Tibial artery (tissue), 4 donors: ENCODE data around the gene CMKLR1.

Source experiments
- DNase-seq, 2 donors: peaks; one replicate each; pipeline ENCODE4 v3.0.0-alpha.2; 2019
- H3K27ac ChIP-seq, 2 donors: fragments of 200-600 bp; sonication (generic) in 1 of 2; 1 replicate in 1 of 2; 2 replicates in 1 of 2; pipeline ENCODE4 v1.5.1; 2018 to 2019; ENCODE audit warnings: mild to moderate bottlenecking in 1 of 2
- H3K27me3 ChIP-seq, 2 donors: fragments of 200-600 bp; sonication (generic) in 1 of 2; one replicate each; pipeline versions ENCODE4 v1.5.1 to v1.6.0; 2016 to 2019
- H3K36me3 ChIP-seq, 3 donors: fragments of 200-600 bp; sonication (generic) in 2 of 3; one replicate each; pipeline ENCODE4 v1.5.1; 2016 to 2019; ENCODE audit warnings: mild to moderate bottlenecking in 2 of 3
- H3K4me1 ChIP-seq, 4 donors: fragments of 200-600 bp; sonication (generic) in 2 of 4; 1 replicate in 3 of 4; 2 replicates in 1 of 4; pipeline ENCODE4 v1.5.1; 2016 to 2019
- H3K4me3 ChIP-seq, 2 donors: fragments of 200-600 bp; sonication (generic) in 1 of 2; 1 replicate in 1 of 2; 2 replicates in 1 of 2; pipeline ENCODE4 v1.5.1; 2018 to 2019; ENCODE audit warnings: mild to moderate bottlenecking in 2 of 2
- H3K9me3 ChIP-seq, 3 donors: fragments of 200-600 bp; sonication (generic) in 1 of 3; one replicate each; pipeline ENCODE4 v1.5.1; 2016 to 2019
- intact Hi-C: fragments of 100-400 bp; cut with DNase I; formaldehyde crosslinking; loops from one replicate; pipeline ENCODE4 v1.15.0; 2023; ENCODE audit warnings: low total_unique reads
- TF ChIP-seq, protein P1 (sequence below), 2 experiments: fragments of 200-600 bp in 1 of 2; fragments of 450-650 bp in 1 of 2; IDR thresholded peaks; one replicate each; pipeline ENCODE4 v1.5.1; 2017 to 2019; ENCODE audit warnings: antibody characterized with exemption in 2 of 2, mild to moderate bottlenecking in 1 of 2, moderate library complexity in 1 of 2

CMKLR1 gene

GRCh38 chr12:108361606-108362005, 22.5 kb upstream of the CMKLR1 start:
- Histone ChIP-seq H3K27me3 (no peaks in the 10 kb centered on the region), H3K4me3 (no peak overlapping the region), H3K4me1 (peaks cover 0 to 6% (median 0%) of the 10 kb centered on the region in 4 donors), H3K9me3 (no peaks in the 10 kb centered on the region), H3K36me3 (no peaks in the 10 kb centered on the region), H3K27ac (no peak overlapping the region)
- TF ChIP-seq, protein P1, sequence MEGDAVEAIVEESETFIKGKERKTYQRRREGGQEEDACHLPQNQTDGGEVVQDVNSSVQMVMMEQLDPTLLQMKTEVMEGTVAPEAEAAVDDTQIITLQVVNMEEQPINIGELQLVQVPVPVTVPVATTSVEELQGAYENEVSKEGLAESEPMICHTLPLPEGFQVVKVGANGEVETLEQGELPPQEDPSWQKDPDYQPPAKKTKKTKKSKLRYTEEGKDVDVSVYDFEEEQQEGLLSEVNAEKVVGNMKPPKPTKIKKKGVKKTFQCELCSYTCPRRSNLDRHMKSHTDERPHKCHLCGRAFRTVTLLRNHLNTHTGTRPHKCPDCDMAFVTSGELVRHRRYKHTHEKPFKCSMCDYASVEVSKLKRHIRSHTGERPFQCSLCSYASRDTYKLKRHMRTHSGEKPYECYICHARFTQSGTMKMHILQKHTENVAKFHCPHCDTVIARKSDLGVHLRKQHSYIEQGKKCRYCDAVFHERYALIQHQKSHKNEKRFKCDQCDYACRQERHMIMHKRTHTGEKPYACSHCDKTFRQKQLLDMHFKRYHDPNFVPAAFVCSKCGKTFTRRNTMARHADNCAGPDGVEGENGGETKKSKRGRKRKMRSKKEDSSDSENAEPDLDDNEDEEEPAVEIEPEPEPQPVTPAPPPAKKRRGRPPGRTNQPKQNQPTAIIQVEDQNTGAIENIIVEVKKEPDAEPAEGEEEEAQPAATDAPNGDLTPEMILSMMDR (IDR thresholded peaks at IDR 0.05): no peak
- intact Hi-C loops: no loop called here
- DNase-seq: peak in 1 of 2 donors; percentile 12

DNA sequence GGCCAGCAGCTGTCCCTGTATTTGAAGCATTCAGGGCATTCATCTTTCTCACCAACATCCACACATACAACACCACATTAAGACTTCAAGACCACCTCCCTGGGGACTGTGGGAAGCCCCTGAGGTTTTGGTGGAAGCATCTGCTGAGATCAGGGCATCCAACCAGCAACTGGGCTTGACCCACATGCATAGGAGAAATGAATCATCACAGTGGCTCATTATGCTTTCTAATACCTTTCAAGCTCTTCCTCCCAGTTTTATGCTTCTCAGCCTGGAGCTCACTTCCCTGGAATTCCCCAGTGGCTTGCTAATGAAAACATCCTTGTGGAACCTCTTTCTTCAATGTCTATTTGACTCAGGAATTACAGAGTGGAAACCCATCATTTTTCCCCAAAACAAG, 21.4 kb upstream of the CMKLR1 start:
- no peak overlapping the region for H3K4me3 ChIP-seq
- TF ChIP-seq, protein P1 (IDR thresholded peaks at IDR 0.05): no peak
- H3K36me3 ChIP-seq: no peaks in the 10 kb centered on the region
- intact Hi-C loops: no loop called here
- no peaks in the 10 kb centered on the region for H3K9me3 ChIP-seq
- peaks cover 0 to 6% (median 0%) of the 10 kb centered on the region in 4 donors for H3K4me1 ChIP-seq
- peak in 1 of 2 donors; percentile 11 for DNase-seq
- H3K27me3 ChIP-seq: no peaks in the 10 kb centered on the region
- no peak overlapping the region for H3K27ac ChIP-seq

DNA sequence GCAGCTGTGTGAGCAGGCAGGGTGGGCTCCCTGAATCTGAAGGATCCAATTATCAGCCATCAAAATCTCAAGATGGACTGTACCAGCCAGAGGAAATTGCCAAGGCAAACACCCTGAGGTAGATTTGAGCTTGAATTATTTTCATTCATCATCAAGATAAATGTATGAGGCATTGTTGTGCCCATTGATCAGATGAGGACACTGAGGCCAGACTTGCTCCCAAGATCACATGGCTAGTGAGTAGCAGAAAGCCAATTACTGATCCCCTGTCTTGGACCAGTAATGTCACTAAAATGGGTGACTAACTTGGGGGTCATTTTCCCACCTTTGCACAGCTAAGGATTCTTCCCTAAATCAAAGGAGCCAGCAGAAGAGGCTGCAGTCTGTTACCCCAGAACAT, 20.9 kb upstream of the CMKLR1 start:
- Histone ChIP-seq H3K4me1 (peaks cover 0 to 6% (median 0%) of the 10 kb centered on the region in 4 donors), H3K27me3 (no peaks in the 10 kb centered on the region), H3K9me3 (no peaks in the 10 kb centered on the region), H3K36me3 (no peaks in the 10 kb centered on the region), H3K27ac (no peak overlapping the region), H3K4me3 (no peak overlapping the region)
- TF ChIP-seq, protein P1 (IDR thresholded peaks at IDR 0.05): no peak
- intact Hi-C loops: no loop called here
- no peak for DNase-seq

- Histone ChIP-seq H3K27ac (no peak overlapping the region), H3K36me3 (no peaks in the 10 kb centered on the region), H3K4me1 (peaks cover 0 to 6% (median 0%) of the 10 kb centered on the region in 4 donors), H3K9me3 (no peaks in the 10 kb centered on the region), H3K4me3 (no peak overlapping the region), H3K27me3 (no peaks in the 10 kb centered on the region)
- no peak for DNase-seq
- TF ChIP-seq, protein P1 (IDR thresholded peaks at IDR 0.05): no peak
- intact Hi-C loops: no loop called here
Measured at GRCh38 chr12:108358580-108358965, 19.5 kb upstream of the CMKLR1 start.

- H3K9me3 ChIP-seq: no peaks in the 10 kb centered on the region
- H3K27ac ChIP-seq: no peak overlapping the region
- H3K36me3 ChIP-seq: no peaks in the 10 kb centered on the region
- H3K4me3 ChIP-seq: no peak overlapping the region
- peak in 1 of 2 donors; percentile 21 for DNase-seq
- intact Hi-C loops: no loop called here
- TF ChIP-seq, protein P1 (IDR thresholded peaks at IDR 0.05): no peak
- H3K4me1 ChIP-seq: peaks cover 0 to 6% (median 0%) of the 10 kb centered on the region in 4 donors
- no peaks in the 10 kb centered on the region for H3K27me3 ChIP-seq
Measured at GRCh38 chr12:108357834-108358579, 18.9 kb upstream of the CMKLR1 start.
